KMS-11 (cell line): ENCODE data around the gene ORAI1.
"Not testable (repeated sequence)": the region's sequence is repeated elsewhere in the genome, so short reads cannot be mapped to it uniquely, and the experiment has no call there.

ENCODE experiments used
- H2AFZ ChIP-seq: fragments of 200-600 bp; sonication (generic); 2 replicates; pipeline ENCODE4 v1.6.1; 2016; ENCODE audit warnings: antibody characterized with exemption, mixed run types, low read depth
- H3K27ac ChIP-seq: fragments of 200-600 bp; sonication (generic); 2 replicates; pipeline ENCODE4 v1.6.1; 2016; ENCODE audit warnings: mild to moderate bottlenecking, mixed run types
- H3K27me3 ChIP-seq: fragments of 200-600 bp; sonication (generic); 2 replicates; pipeline ENCODE4 v1.6.1; 2017; ENCODE audit warnings: mild to moderate bottlenecking, low read depth, mixed run types, moderate library complexity; ENCODE audit not compliant: insufficient read depth
- H3K36me3 ChIP-seq: fragments of 200-600 bp; sonication (generic); 2 replicates; pipeline ENCODE4 v1.6.1; 2017; ENCODE audit warnings: mild to moderate bottlenecking, mixed run types; ENCODE audit not compliant: insufficient read depth
- H3K4me1 ChIP-seq: fragments of 200-600 bp; sonication (generic); 2 replicates; pipeline ENCODE4 v1.6.1; 2016; ENCODE audit warnings: mild to moderate bottlenecking, low read depth, mixed run types; ENCODE audit not compliant: poor library complexity, severe bottlenecking
- H3K4me2 ChIP-seq: fragments of 200-600 bp; sonication (generic); 2 replicates; pipeline ENCODE4 v1.7.0; 2016; ENCODE audit warnings: mild to moderate bottlenecking, mixed run types
- H3K4me3 ChIP-seq: fragments of 200-600 bp; sonication (generic); IDR thresholded peaks from 2 replicates; pipeline ENCODE4 v1.6.1; 2017; ENCODE audit warnings: low read depth, low read length, mixed read lengths; ENCODE audit not compliant: insufficient read depth
- H3K79me2 ChIP-seq: fragments of 200-600 bp; sonication (generic); 2 replicates; pipeline ENCODE4 v1.6.1; 2016; ENCODE audit warnings: low read depth, mixed run types; ENCODE audit not compliant: insufficient read depth
- H3K9ac ChIP-seq: fragments of 200-600 bp; sonication (generic); 2 replicates; pipeline ENCODE4 v1.6.1; 2016; ENCODE audit warnings: mild to moderate bottlenecking, mixed run types
- H4K20me1 ChIP-seq: fragments of 200-600 bp; sonication (generic); 2 replicates; pipeline ENCODE4 v1.6.1; 2016; ENCODE audit warnings: mild to moderate bottlenecking, mixed run types; ENCODE audit not compliant: insufficient read depth
- CTCF ChIP-seq: fragments of 200-600 bp; sonication (generic); conservative IDR thresholded peaks from 2 replicates; pipeline ENCODE4 v1.6.1; 2017; ENCODE audit warnings: low read depth, mild to moderate bottlenecking, antibody characterized with exemption, low read length, moderate library complexity, mixed read lengths

ORAI1 gene

GRCh38 chr12:121653999-121654398 is 27.7 kb downstream of the ORAI1 start:
- H4K20me1 ChIP-seq = no peaks in the 10 kb centered on the region
- no peak overlapping the region for H2AFZ ChIP-seq
- H3K79me2 ChIP-seq = no peaks in the 10 kb centered on the region
- no peaks in the 10 kb centered on the region for H3K36me3 ChIP-seq
- no peak overlapping the region for H3K4me2 ChIP-seq
- no peak for TF ChIP-seq CTCF
- H3K4me1 ChIP-seq = peaks cover 20% of the 10 kb centered on the region
- no peak overlapping the region for H3K4me3 ChIP-seq
- no peaks in the 10 kb centered on the region for H3K27me3 ChIP-seq
- H3K9ac ChIP-seq = no peak overlapping the region
- no peak overlapping the region for H3K27ac ChIP-seq

- no peak overlapping the region for H3K4me2 ChIP-seq
- no peak overlapping the region for H2AFZ ChIP-seq
- H3K27me3 ChIP-seq = no peaks in the 10 kb centered on the region
- no peak for TF ChIP-seq CTCF
- no peaks in the 10 kb centered on the region for H3K79me2 ChIP-seq
- no peak overlapping the region for H3K9ac ChIP-seq
- no peaks in the 10 kb centered on the region for H3K4me1 ChIP-seq
- no peak overlapping the region for H3K4me3 ChIP-seq
- H3K27ac ChIP-seq = no peak overlapping the region
- H3K36me3 ChIP-seq = no peaks in the 10 kb centered on the region
- no peaks in the 10 kb centered on the region for H4K20me1 ChIP-seq
Observed at GRCh38 chr12:121656122-121656521, 29.8 kb downstream of the ORAI1 start.

GRCh38 chr12:121657305-121658008 is 31.1 kb downstream of the ORAI1 start:
- Histone ChIP-seq H3K4me1 (no peaks in the 10 kb centered on the region), H3K4me3 (no peak overlapping the region), H2AFZ (no peak overlapping the region), H4K20me1 (no peaks in the 10 kb centered on the region), H3K27ac (no peak overlapping the region), H3K27me3 (no peaks in the 10 kb centered on the region), H3K36me3 (no peaks in the 10 kb centered on the region), H3K4me2 (no peak overlapping the region), H3K9ac (no peak overlapping the region), H3K79me2 (no peaks in the 10 kb centered on the region)
- no peak for TF ChIP-seq CTCF

- not testable (repeated sequence) for H3K9ac ChIP-seq, H3K27ac ChIP-seq, H3K4me3 ChIP-seq, H3K4me2 ChIP-seq, H3K36me3 ChIP-seq, H2AFZ ChIP-seq, H3K27me3 ChIP-seq, H3K4me1 ChIP-seq, H3K79me2 ChIP-seq, H4K20me1 ChIP-seq
Observed at GRCh38 chr12:121661353-121662105, 35.2 kb downstream of the ORAI1 start.

GRCh38 chr12:121663610-121663929 is 37.2 kb downstream of the ORAI1 start:
- TF ChIP-seq CTCF = no peak
- Histone ChIP-seq H2AFZ (peak overlapping the region; percentile 41; the same call in 1 of the 2 replicates), H3K4me2 (no peak overlapping the region; the same call in 1 of the 2 replicates), H3K27ac (no peak overlapping the region), H3K79me2 (no peaks in the 10 kb centered on the region), H3K4me3 (no peak overlapping the region), H3K27me3 (no peaks in the 10 kb centered on the region), H3K4me1 (no peaks in the 10 kb centered on the region), H4K20me1 (no peaks in the 10 kb centered on the region), H3K9ac (no peak overlapping the region), H3K36me3 (no peaks in the 10 kb centered on the region)

- H3K4me2 ChIP-seq, H3K27ac ChIP-seq, H3K36me3 ChIP-seq, H2AFZ ChIP-seq, H3K79me2 ChIP-seq, H3K4me1 ChIP-seq, H4K20me1 ChIP-seq, H3K27me3 ChIP-seq, H3K4me3 ChIP-seq, H3K9ac ChIP-seq: not testable (repeated sequence)
Observed at GRCh38 chr12:121666829-121667228, 40.5 kb downstream of the ORAI1 start.
